ENCODE results near the gene TMTC3.

DNA sequence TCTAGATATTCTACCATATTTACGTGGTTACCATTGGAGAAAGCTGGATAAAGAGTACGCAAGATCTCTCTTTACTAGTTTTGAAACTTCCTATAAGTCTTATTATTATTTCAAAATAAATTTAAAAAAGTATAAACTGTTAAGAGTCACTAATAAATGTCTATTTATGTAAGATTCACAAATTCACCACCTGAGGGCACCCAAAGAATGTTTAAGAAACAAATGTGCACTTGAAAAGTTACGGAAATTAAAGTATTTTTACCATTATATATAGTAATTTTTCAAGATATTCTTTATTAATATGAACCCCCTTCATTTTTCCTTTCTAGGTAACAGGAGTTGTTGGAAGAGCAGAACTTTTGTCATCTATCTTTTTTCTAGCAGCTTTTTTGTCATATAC is 11.9 kb downstream of the TMTC3 start:
- TF ChIP-seq TAF1 (IDR thresholded peaks at IDR 0.05; ENCODE audit: low read depth) (no peak), RAD21 (IDR thresholded peaks at IDR 0.05; ENCODE audit: low read depth) (peak; percentile 24), CEBPB (IDR thresholded peaks at IDR 0.05) (no peak), TCF12 (IDR thresholded peaks at IDR 0.05; ENCODE audit: low read depth) (no peak), EGR1 (IDR thresholded peaks at IDR 0.05) (no peak), EP300 (IDR thresholded peaks at IDR 0.05; ENCODE audit: borderline replicate concordance) (no peak), FOXM1 (IDR thresholded peaks at IDR 0.05; ENCODE audit: borderline replicate concordance, low read depth) (no peak), REST (IDR thresholded peaks at IDR 0.05; ENCODE audit: low read depth) (no peak), NFIC (IDR thresholded peaks at IDR 0.05) (no peak), CREB1 (IDR thresholded peaks at IDR 0.05; ENCODE audit: low read depth) (no peak)
- TF ChIP-seq, protein P1, sequence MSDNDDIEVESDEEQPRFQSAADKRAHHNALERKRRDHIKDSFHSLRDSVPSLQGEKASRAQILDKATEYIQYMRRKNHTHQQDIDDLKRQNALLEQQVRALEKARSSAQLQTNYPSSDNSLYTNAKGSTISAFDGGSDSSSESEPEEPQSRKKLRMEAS (IDR thresholded peaks at IDR 0.05), result no peak
- TF ChIP-seq, protein P2, sequence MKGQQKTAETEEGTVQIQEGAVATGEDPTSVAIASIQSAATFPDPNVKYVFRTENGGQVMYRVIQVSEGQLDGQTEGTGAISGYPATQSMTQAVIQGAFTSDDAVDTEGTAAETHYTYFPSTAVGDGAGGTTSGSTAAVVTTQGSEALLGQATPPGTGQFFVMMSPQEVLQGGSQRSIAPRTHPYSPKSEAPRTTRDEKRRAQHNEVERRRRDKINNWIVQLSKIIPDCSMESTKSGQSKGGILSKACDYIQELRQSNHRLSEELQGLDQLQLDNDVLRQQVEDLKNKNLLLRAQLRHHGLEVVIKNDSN (IDR thresholded peaks at IDR 0.05), result no peak
